ENCODE results near the gene PDK2. TPM values are rescaled to one million over a fixed set of nuclear protein-coding genes. Genes with fewer than 3 reads are reported as not detected.

PDK2 gene
- total RNA-seq, 1 donor from 2014 or later, result 14.5 TPM

DNA sequence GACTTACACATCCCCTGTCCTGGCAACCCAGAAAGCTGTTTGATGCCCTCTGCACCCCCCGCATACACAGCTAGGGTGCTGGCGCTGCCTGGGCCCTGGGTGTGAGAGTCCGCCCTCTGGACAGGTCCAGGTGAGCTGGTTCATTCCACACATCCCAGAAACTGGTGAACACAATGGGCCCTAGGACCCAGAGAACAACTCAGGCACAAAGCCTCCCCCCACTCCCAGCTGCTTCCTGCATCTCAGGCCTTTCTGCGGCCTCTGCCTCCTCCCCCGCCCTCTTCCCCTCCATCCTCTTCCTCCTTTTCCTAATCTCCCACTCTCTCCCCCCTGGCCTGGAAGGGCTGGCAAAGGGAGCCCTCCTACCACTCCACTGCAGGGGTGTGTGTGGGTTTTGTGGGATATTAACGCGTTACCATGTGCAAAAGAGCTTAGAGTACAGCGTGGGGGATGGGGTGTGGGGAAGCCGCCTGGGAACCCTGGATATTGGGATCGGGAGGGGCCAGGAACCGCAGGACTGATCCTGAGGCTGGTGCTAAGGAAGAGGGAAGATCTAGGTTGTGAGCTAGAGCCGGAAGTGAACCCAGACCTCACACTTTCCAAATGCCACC, 56.9 kb downstream of the PDK2 start:
- Histone ChIP-seq H3K36me3 (ENCODE audit: control insufficient read depth, insufficient read depth, low read length) (no peaks in the 10 kb centered on the region), H3K4me3 (ENCODE audit: low read depth, low read length) (peak overlapping the region; percentile 47), H3K27me3 (ENCODE audit: control insufficient read depth, insufficient read depth, low read length) (no peaks in the 10 kb centered on the region)
- DNase-seq (ENCODE audit: low read depth), result peak; percentile 71
- TF ChIP-seq, protein P1, sequence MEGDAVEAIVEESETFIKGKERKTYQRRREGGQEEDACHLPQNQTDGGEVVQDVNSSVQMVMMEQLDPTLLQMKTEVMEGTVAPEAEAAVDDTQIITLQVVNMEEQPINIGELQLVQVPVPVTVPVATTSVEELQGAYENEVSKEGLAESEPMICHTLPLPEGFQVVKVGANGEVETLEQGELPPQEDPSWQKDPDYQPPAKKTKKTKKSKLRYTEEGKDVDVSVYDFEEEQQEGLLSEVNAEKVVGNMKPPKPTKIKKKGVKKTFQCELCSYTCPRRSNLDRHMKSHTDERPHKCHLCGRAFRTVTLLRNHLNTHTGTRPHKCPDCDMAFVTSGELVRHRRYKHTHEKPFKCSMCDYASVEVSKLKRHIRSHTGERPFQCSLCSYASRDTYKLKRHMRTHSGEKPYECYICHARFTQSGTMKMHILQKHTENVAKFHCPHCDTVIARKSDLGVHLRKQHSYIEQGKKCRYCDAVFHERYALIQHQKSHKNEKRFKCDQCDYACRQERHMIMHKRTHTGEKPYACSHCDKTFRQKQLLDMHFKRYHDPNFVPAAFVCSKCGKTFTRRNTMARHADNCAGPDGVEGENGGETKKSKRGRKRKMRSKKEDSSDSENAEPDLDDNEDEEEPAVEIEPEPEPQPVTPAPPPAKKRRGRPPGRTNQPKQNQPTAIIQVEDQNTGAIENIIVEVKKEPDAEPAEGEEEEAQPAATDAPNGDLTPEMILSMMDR (IDR thresholded peaks at IDR 0.05; ENCODE audit: insufficient read depth, low read length, poor library complexity, severe bottlenecking), result no peak

DNA sequence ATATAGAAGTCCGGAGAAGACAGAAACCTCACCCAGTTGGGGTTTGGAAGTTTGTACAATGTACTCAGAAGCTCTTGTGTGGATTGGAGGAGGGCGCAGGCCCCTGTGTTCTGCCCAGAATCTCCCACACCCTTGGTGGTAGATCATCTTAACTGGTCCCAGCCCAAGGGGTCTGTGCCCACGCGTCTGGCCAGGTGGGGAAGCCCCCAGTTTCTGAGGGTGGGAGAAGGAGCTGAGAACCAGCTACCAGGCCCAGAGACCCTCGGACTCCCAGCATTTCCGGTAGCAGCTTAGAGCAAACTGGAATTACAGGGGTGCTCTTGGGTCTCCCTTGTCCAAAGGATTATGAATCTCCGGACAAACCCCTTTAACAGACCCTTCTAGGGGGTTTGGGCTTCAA, 57.6 kb downstream of the PDK2 start:
- no peaks in the 10 kb centered on the region for H3K27me3 ChIP-seq (ENCODE audit: control insufficient read depth, insufficient read depth, low read length)
- TF ChIP-seq, protein P1 (IDR thresholded peaks at IDR 0.05; ENCODE audit: insufficient read depth, low read length, poor library complexity, severe bottlenecking), result no peak
- H3K4me3 ChIP-seq (ENCODE audit: low read depth, low read length), result no peak overlapping the region
- DNase-seq (ENCODE audit: low read depth), result no peak
- H3K36me3 ChIP-seq (ENCODE audit: control insufficient read depth, insufficient read depth, low read length), result no peaks in the 10 kb centered on the region

DNA sequence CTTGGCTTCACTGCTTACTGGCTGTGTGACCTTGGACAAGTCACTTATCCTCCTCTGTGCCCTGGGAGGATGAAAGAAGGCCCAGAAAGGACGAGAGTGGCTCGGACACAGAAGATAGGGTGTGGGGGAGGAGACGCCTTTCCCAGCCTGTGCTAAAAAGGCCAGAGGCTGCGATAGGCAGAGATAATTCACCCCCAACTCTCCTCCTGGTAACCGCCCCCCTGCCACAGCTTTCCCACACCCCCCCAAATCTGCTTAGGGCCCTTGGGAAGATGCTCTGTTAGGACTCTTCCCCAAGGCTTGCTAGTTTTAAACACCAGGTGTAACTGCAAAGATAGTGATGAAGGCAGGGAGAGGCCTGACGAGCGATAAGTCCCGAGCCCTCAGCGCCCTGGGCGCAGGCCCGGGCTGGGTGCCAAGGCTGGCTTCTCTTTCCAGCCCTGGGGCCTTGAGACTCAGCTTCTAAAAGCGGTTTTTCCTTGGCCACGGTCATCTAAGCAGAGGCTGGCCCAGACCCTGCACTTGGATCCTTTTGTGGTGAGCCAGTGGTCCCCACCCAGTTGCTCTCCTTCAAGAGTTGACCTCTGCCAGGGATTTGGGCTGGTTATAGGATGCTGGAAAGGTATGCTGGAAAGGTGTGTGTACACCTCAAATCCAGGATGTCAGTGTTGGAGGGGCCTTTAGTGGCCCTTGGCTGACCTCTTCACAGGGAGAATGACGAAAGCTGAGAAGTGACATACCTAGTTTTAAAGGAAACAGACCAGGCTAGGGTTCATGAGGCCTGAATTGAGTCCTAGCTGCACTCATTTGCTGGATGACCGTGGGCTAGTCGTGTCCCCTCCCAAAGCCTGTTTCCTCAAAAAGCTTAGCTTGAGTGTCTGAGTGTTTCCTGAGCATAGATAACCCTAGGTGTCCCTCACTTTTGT, 58.8 kb downstream of the PDK2 start:
- H3K27me3 ChIP-seq (ENCODE audit: control insufficient read depth, insufficient read depth, low read length), result no peaks in the 10 kb centered on the region
- TF ChIP-seq, protein P1 (IDR thresholded peaks at IDR 0.05; ENCODE audit: insufficient read depth, low read length, poor library complexity, severe bottlenecking), result no peak
- H3K36me3 ChIP-seq (ENCODE audit: control insufficient read depth, insufficient read depth, low read length), result no peaks in the 10 kb centered on the region
- DNase-seq (ENCODE audit: low read depth), result no peak
- H3K4me3 ChIP-seq (ENCODE audit: low read depth, low read length), result no peak overlapping the region

DNA sequence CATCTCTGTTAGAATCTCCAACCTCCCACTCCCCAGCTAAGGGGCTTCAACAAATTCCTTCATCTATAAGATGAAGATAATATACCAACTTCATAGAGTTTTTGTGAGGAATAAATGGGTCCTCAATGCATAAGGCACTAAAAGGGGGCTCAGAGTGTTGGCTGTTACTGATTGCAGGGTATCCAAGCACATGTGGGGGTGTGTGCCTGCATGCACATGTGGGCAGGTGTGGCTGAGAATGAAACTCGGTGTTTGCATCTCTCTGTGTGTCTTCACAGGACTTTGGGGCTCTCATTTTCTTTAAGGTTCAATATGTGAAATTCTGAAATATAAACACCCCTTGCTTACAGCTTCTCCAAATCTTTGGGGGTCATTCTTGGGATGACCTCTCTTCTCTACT, 59.5 kb downstream of the PDK2 start:
- no peaks in the 10 kb centered on the region for H3K27me3 ChIP-seq (ENCODE audit: control insufficient read depth, insufficient read depth, low read length)
- H3K4me3 ChIP-seq (ENCODE audit: low read depth, low read length), result no peak overlapping the region
- no peak for DNase-seq (ENCODE audit: low read depth)
- TF ChIP-seq, protein P1 (IDR thresholded peaks at IDR 0.05; ENCODE audit: insufficient read depth, low read length, poor library complexity, severe bottlenecking), result no peak
- no peaks in the 10 kb centered on the region for H3K36me3 ChIP-seq (ENCODE audit: control insufficient read depth, insufficient read depth, low read length)

- H3K36me3 ChIP-seq (ENCODE audit: control insufficient read depth, insufficient read depth, low read length), result no peaks in the 10 kb centered on the region
- TF ChIP-seq, protein P1 (IDR thresholded peaks at IDR 0.05; ENCODE audit: insufficient read depth, low read length, poor library complexity, severe bottlenecking), result no peak
- DNase-seq (ENCODE audit: low read depth), result no peak
These were observed 60.1 kb downstream of the PDK2 start for GRCh38 chr17:50155115-50155819.

More at GRCh38 chr17:50155115-50155819, 60.1 kb downstream of the PDK2 start:
- no peaks in the 10 kb centered on the region for H3K27me3 ChIP-seq (ENCODE audit: control insufficient read depth, insufficient read depth, low read length)
- H3K4me3 ChIP-seq (ENCODE audit: low read depth, low read length), result no peak overlapping the region

Measured in kidney epithelial cell (primary cell).